GM19023 (cell line): ENCODE measurements around the gene TCEANC.
A peak's percentile ranks its signal among the peaks of the same experiment; 100 is the strongest.
"Not testable (repeated sequence)": the region's sequence is repeated elsewhere in the genome, so short reads cannot be mapped to it uniquely, and the experiment has no call there.

ENCODE experiments used
- ATAC-seq: cut with Tn5 transposase; IDR thresholded peaks from one replicate; pipeline ENCODE4 v1.9.1; 2021; ENCODE audit warnings: mild to moderate bottlenecking, moderate library complexity; ENCODE audit not compliant: unreplicated experiment

The TCEANC gene

DNA sequence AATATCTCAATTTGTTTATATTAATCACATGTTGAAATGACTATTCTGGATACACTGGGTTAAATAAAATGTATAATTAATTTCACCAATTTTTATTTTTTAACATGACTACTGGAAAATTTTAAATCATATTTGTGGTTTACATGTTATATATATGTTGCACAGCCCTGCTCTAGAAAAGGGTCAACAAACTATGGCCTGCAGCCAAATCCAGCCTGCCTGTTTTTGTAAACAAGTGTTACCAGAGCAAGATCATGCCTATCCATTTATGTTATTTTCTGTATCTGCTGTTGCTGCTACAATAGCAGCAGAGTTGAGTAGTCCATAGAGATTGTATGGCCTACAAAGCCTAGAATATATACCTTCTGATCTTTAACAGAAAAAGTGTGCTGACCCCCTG, 1.2 kb downstream of the TCEANC start:
- ATAC-seq: no peak

DNA sequence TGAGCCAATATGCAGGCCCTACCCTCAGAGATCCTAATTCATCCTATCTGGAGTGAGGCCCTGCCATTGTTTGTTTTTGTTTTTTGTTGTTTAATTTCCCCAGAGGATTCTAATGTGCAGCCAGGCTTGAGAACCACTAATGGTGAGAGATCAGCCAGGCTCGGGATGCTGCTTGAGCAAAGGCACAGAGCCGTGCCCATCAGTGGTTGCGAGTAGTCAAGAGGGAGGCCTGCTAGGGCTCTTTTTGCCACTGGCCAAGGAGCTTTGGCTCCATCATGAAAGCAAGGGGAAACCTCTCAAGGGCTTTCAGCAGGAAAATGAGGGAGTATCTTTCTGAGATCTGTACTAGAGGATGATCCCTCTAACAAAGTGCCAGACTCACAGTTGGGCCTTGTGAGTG, 2.7 kb downstream of the TCEANC start:
- no peak for ATAC-seq

DNA sequence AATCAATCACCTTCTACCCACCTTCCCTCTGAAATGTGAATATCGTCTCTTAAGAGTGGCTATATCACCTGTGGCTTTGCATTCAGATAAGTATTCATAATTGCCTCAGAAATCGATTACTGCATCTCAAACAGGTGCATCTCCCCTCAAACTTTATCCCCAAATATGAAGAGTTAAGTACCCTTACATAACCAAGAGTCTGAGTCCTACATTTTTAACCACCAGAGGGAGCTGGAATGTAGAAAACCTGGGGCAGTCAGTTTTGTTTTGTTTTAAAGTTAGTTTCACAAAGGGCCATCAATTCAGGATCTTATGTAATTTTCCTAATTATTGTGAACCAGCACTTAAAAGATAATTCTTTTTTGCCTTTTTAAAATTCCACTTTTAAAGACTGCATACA, 5.7 kb downstream of the TCEANC start:
- ATAC-seq: no peak

DNA sequence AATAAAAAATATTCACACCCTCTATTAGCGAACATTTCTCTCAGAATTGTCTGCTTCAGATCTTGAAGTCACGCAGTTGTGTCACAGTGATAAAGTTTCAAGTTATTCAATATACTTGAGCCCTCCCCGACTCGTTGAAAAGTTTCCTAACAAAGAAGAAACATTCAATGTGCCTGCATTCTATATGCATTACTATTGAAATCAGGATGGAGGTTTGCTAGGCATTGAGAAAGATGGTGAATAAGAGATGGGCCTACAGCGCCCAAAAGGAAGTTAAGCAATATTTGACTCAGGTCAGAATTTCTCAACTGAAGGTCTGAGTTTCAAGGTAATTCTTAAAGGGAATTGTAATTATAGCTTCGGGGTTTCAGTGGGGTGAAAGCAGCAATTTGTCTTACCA, 6.1 kb downstream of the TCEANC start:
- ATAC-seq: no peak

DNA sequence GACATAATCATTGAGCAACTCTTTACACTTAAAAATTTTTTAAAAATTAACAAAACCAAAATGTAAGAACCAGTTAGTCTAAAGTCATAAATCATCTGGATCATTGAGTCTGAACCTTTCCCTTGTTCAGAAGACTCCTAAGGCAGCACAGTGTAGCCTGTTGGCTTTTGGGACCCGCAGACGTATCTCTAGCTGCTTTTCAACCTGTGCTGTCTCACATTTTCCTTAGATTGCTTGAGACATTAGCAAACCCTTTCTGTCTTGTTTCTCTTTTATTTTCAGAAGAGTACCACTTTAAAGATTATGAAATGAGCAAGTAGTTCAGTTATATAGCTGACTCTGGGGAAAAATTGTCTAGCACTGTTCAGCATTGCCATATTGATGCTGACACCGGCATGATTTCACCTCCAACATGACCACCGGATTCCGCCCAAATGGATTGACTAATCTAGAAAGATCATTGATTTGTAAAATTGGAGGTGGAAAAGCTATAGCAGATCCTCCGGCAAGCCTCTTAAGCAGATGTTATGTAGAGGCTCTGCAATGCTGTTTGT, 8.9 kb downstream of the TCEANC start:
- ATAC-seq: no peak

DNA sequence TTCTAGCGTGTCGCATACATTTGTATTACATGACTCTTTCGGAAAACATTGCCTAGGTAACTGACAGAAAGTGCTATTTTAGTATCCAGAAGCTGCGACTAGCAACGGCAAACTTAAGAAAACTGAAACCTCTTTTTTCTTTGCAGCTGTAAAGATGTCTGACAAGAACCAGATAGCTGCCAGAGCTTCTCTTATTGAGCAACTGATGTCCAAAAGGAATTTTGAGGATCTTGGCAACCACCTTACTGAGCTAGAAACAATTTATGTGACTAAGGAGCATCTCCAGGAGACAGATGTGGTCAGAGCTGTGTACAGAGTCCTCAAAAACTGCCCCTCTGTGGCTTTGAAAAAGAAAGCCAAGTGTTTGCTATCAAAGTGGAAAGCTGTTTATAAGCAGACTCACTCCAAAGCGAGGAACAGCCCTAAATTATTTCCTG, 9.4 kb downstream of the TCEANC start:
- ATAC-seq: no peak

DNA sequence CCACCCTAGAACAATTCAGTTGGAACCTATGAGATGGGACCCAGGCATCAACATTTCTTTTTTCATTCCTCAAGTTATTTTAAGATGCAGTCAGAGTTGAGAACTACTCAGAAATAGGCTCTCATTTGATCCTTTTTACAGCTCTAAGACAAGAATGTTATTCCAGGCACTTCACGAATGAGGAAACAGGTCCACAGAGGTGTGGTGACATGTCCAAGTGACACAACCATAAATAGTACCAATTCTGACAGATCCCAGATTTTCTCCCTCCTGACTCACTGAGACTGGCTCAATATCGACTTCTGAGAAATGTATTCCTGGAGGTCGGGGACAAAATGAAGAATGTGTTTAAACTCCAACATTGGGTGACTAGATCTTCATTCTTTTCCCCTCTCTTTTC, 11.1 kb downstream of the TCEANC start:
- no peak for ATAC-seq

DNA sequence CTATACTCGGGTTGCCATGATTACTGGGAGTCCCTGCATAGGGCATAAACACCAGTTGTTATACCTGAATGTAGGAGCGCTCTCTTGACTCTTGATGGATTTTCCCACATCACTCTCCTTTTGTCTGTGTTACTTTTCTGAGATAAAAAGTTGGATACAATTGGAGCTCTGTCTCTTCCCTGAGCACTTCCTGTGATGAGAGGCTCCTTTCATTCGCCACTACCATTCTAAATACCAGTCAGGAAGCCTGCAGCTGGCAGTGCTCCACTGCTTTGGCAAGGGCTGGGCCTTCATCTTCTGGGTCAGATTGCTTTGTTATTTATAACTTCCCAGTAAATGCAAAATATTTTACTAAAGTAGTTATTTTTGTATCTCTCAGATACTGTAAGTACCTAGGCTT, 13.9 kb downstream of the TCEANC start:
- ATAC-seq: no peak

DNA sequence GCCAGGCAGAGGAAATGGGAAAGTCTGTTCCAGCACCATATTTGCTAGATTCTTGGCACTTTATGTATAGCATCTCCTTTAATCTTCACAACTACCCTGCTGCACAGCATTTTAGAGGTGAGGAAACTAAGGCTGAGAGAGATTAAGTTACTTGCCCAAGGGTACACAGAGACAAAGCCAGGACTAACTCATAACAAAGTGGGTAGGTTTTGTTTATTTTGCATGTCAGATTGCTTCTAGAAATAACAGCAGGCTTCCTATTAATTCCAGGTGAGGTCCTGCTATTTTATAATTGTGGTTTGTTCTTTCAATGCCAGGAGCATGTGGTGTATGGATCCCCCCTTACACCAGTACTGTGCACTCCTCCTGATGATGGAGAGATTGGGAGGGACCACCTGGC, 15.0 kb downstream of the TCEANC start:
- no peak for ATAC-seq

DNA sequence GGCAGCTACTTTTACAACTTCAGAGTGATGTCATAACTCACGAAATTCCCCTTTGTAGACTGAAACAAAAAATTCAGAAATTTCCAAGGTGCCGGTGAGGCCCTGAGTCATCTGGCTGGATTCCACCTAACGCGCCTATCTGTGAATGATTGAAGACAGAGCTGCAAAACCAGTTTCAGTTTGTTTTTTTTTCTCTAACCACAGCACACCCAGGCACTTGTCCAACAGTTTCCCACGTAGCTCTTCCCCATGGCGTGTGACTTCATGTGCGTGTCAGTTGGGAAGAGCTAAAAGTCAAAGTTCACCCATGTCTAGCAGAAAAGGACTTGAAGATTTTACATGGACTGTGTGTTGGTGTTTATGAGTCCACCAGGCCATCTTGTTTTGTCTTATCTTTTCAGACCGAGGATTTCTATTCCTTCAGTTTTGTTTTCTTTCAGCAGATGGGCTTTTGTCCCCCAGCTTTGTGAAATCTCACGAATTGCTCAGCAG, 16.4 kb downstream of the TCEANC start:
- ATAC-seq: peak; percentile 87

DNA sequence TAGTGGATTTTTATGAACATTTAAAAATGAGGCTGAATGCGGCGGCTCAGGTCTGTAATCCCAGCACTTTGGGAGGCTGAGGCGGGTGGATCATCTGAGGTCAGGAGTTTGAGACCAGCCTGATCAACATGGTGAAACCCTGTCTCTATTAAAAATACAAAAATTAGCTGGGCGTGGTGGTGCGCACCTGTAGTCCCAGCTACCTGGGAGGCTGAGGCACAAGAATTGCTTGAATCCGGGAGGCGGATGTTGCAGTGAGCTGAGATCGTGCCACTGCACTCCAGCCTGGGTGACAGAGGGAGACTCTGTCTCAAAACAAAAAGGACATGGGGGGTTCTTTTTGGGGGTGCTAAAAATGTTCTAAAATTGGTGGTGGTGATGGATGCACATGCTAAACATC, 16.8 kb downstream of the TCEANC start:
- ATAC-seq: not testable (repeated sequence)

DNA sequence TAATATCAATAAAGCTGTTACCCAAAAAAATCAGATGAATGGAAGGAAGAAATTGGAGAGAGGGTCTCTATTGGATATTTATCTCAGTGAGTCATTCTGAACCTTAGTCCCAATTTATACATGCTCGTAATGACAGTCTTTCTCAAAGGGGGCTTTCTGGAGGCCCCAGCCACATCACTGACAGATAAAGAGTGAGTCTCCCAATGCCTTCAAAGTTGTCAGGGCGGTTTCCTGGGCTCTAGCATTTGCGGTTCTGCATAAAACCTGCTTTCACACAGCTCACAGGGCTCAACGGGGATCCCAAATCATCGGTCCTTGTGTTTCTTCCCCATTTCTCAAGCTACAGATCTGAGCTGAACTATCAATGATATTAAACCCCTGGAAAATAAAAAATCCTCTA, 17.3 kb downstream of the TCEANC start:
- ATAC-seq: no peak

DNA sequence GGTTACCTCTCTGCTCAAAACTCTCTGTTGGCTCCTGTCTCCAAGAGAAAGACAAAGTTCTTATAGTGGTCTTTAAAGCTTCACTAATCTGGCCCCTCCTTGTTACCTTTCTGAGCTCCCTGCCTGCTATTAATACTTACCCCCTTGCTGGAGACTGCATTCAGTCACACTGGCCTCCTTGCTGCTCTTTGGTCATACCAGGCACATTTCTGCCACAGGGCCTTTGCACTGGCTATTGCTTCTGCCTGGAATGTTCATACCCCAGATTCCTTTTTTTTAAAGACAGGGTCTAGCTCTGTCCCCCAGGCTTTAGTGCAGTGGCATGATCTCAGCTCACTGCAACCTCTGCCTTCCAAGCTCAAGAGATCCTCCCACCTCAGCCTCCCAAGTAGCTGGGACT, 20.1 kb downstream of the TCEANC start:
- no peak for ATAC-seq

DNA sequence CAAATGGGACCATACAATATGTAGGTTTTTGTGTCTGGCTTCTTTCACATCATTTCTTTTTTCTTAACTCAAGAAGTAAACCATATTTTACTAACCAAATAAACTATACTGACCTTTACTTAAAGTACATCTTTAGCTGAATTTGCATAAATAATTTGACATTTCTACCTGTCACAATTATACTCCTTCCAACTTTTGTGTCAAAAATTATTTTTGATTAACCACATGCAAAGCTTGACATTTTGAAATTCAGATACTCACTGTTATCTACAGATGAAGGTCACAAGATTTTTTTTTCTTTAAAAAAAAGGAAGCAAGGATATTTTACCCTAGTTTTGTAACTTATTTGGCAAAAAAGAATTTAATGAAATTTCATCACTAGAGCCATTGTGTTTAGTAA, 23.9 kb downstream of the TCEANC start:
- ATAC-seq: no peak

DNA sequence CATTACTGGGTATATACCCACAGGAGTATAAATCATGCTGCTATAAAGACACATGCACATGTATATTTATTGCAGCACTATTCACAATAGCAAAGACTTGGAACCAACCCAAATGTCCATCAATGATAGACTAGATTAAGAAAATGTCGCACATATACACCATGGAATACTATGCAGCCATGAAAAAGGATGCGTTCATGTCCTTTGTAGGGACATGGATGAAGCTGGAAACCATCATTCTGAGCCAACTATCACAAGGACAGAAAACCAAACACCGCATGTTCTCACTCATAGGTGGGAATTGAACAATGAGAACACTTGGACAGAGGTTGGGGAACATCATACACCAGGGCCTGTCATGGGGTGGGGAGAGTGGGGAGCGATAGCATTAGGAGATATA, 26.8 kb downstream of the TCEANC start:
- ATAC-seq: not testable (repeated sequence)

DNA sequence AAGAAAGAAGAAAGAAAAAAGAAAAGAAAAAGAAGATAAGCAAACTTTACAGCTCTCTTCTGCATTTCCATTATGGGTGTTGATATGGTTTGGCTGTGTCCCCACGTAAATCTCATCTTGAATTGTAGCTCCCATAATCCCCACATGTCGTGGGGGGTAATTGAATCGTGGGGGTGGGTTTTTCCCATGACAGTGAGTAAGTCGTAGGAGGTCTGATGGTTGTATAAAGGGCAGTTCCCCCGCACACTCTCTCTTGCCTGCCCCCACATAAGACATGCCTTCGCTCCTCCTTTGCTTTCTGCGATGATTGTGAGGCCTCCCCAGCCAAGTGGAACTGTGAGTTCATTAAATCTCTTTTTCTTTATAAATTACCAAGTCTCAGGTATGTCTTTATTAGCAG, 28.7 kb downstream of the TCEANC start:
- no peak for ATAC-seq

DNA sequence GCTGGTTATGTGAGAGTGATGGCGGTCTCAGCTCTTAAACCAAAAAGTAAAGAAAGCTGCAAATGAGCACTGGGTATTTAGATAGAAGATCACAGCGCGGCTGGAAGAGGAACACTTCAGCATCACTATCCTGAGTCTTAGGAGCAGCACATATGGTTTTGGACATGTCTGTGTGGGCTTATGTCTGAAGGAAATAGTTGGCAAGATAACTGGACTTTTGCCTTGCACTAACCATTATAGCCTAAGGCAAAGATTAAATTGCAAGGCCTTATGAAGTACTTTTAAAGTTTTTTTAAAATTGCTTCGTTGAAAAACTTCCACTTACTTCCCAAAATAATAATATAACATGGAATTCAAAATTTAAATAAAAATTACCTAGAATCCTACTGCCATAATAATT, 31.4 kb downstream of the TCEANC start:
- no peak for ATAC-seq

DNA sequence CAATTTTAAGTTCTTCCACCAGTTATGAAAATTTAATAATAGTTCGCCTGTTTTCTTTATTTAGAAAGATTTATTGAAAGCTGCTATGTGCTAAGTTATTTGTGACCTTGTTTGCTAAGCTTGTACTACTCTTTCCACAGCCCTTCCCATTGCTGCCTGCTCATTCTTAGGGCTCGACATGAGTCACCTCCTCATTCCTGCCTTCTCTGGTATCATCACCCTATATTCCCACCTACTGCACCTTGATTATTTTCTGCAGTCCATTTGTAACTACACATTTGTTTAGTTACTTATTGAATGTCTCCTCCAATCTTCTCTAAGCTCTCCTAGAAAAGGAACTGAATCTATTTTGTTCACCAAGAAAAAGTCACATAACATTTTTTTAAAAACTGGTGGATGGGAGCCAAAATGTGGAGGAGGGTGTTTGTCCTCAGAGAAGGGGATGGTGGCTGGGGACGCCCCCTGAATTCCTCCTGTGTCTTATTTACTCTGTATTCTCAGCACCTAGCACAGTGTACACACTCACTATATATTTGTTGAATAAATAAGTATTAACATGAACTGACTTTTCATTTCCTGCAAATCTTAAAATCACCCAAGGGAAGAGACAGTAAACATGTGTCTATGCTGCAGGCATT, 32.3 kb downstream of the TCEANC start:
- no peak for ATAC-seq

DNA sequence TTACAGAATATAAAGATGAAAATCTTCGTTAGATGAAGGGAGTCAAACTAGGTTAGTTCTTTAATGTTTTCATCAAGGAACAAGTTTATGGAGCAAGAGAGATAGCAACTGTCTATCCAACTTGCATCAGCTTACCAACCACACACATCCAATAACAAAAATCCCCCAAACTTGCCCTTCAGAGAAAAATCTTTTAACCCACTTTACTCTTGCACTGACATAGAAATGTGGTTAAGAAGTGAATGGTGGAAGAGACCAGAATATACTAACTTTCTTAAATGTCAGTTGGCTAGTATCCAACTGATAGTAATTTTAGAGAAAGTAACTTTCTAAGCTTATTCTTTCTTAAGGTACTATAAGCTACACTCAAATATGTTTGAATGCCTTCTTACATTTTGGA, 34.3 kb downstream of the TCEANC start:
- ATAC-seq: no peak

DNA sequence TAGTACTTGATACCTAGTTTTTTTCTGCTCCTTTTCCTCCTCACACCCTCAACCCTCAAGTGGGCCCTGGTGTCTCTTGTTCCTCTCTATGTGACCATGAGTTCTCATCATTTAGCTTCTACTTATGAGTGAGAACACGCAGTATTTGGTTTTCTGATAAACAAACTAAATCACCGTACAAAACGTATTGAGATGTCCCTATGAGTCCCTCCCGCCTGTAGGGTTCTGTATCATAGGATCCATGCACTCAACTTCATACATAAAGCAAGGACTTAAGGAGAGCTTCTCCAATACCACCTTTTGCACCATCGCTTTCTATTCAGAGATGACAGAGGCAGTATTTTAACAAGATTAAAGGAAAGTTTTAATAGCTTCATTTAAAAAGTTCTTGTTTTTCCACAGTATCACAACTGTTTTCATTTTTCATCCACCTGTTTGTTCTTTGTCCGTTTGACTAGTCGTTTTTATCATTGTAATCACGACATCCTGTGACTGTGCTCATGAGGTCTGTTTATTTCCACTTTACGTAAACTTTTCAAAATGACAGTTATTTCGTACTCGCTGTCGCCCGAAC, 35.5 kb downstream of the TCEANC start:
- ATAC-seq: no peak

DNA sequence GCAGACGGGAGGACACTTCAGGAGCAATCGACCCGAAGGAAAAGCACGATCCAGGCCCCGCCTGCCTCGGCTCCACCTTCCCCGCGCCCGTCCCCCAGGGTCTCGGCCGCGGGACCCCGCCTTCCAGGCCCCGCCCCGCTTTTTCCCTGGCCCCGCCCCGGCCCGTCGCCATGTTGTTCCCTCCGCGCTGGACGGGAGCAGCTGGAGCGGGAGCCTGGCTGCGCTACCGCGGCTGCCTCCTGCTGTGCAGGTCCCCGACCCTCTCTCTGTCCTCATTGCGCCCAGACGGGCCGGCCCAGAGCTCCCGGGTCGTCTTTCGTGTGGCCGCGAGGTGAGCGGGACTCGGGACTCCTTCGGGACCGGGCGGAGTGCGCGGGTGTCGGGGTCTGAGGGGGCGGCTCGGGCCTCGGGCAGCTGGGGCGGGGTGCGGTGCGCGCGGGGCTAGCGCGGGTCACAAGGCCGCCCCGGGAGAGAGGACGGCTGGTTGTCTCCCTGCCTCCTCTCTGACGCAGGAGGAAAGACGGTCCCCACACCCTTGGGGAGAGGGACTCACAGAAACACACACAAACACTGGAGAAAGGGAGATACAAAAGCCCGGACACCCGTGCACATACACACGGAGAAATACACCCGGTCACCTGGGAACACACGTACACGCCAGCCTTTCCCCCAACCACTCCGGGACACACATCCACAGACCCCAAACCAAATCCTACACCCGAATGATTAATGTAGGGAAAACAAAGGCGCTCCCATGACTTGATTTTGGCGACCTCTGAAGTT, 36.2 kb downstream of the TCEANC start, which contains the start of gene RAB9A:
Gene RAB9A, plus strand, starts transcription at position 171 of the 783 bp plus-strand sequence. CDS start 19,619 bp downstream, outside the sequence.
- peak; percentile 80 for ATAC-seq

DNA sequence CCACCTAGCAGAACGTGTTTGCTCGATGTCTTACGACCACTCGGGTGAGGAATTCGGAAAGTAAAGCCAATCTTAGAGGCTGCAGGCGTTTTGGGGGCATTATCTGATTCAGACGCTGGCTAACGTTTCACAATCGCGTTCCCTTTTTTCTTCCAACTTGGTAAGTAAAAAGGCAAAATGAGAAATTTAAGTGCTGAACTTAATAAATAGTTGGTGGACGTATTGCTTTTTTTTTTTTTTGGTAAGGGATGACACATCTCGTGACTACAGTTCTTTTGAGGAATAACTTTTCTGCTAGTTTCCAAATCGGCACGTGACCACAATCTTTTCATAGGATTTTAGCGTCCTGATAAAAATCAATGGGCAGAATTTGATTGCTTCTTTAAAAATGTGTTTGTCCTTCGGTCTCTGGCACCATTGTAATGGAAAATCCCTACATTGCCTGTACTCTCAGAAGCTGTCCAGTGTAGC, 36.8 kb downstream of the TCEANC start:
- no peak for ATAC-seq
